ENCODE results near the gene ATP5F1D. TPM values are rescaled to one million over a fixed set of nuclear protein-coding genes. Genes with fewer than 3 reads are reported as not detected.

Gene ATP5F1D
- total RNA-seq, 1 experiment from 2014 or later = 53.1 TPM

- Histone ChIP-seq H3K27me3 (ENCODE audit: control insufficient read depth, insufficient read depth, low read length) (peaks cover 3% of the 10 kb centered on the region), H3K36me3 (replicated peaks; ENCODE audit: control insufficient read depth, insufficient read depth, low read length) (peaks cover 1% of the 10 kb centered on the region), H3K4me3 (ENCODE audit: insufficient read depth, low read depth, low read length) (no peak overlapping the region)
- no peak for DNase-seq
Observed at GRCh38 chr19:1263188-1263587, 21.6 kb downstream of the ATP5F1D start.

GRCh38 chr19:1264801-1265614, 23.5 kb downstream of the ATP5F1D start:
- peaks cover 3% of the 10 kb centered on the region for H3K27me3 ChIP-seq (ENCODE audit: control insufficient read depth, insufficient read depth, low read length)
- H3K4me3 ChIP-seq (ENCODE audit: insufficient read depth, low read depth, low read length) = no peak overlapping the region; the same call in 1 of the 2 replicates
- DNase-seq = peak; percentile 95
- peaks cover 1% of the 10 kb centered on the region for H3K36me3 ChIP-seq (replicated peaks; ENCODE audit: control insufficient read depth, insufficient read depth, low read length)

GRCh38 chr19:1265615-1266128, 24.1 kb downstream of the ATP5F1D start:
- DNase-seq = no peak
- peaks cover 3% of the 10 kb centered on the region for H3K36me3 ChIP-seq (replicated peaks; ENCODE audit: control insufficient read depth, insufficient read depth, low read length)

GRCh38 chr19:1266129-1266915, 24.8 kb downstream of the ATP5F1D start:
- H3K27me3 ChIP-seq (ENCODE audit: control insufficient read depth, insufficient read depth, low read length) = peaks cover 3% of the 10 kb centered on the region
- DNase-seq = peak; percentile 99
- peak overlapping the region; percentile 65 for H3K4me3 ChIP-seq (ENCODE audit: insufficient read depth, low read depth, low read length)
- H3K36me3 ChIP-seq (replicated peaks; ENCODE audit: control insufficient read depth, insufficient read depth, low read length) = peaks cover 9% of the 10 kb centered on the region

More at GRCh38 chr19:1265615-1266128, 24.1 kb downstream of the ATP5F1D start:
- Histone ChIP-seq H3K4me3 (ENCODE audit: insufficient read depth, low read depth, low read length) (peak overlapping the region; percentile 65), H3K27me3 (ENCODE audit: control insufficient read depth, insufficient read depth, low read length) (peaks cover 3% of the 10 kb centered on the region)

GRCh38 chr19:1266916-1267476, 25.4 kb downstream of the ATP5F1D start:
- peak; percentile 95 for DNase-seq
- H3K27me3 ChIP-seq (ENCODE audit: control insufficient read depth, insufficient read depth, low read length) = peaks cover 3% of the 10 kb centered on the region
- peaks cover 15% of the 10 kb centered on the region for H3K36me3 ChIP-seq (replicated peaks; ENCODE audit: control insufficient read depth, insufficient read depth, low read length)
- peak overlapping the region; percentile 65 for H3K4me3 ChIP-seq (ENCODE audit: insufficient read depth, low read depth, low read length)

GRCh38 chr19:1267477-1268225, 26.1 kb downstream of the ATP5F1D start:
- Histone ChIP-seq H3K4me3 (ENCODE audit: insufficient read depth, low read depth, low read length) (peak overlapping the region; percentile 65), H3K36me3 (replicated peaks; ENCODE audit: control insufficient read depth, insufficient read depth, low read length) (peaks cover 19% of the 10 kb centered on the region), H3K27me3 (ENCODE audit: control insufficient read depth, insufficient read depth, low read length) (peaks cover 3% of the 10 kb centered on the region)
- peak; percentile 71 for DNase-seq

GRCh38 chr19:1268226-1269064, 26.9 kb downstream of the ATP5F1D start:
- DNase-seq = peak; percentile 69
- Histone ChIP-seq H3K36me3 (replicated peaks; ENCODE audit: control insufficient read depth, insufficient read depth, low read length) (peaks cover 26% of the 10 kb centered on the region), H3K4me3 (ENCODE audit: insufficient read depth, low read depth, low read length) (peak overlapping the region; percentile 17; the same call in 1 of the 2 replicates), H3K27me3 (ENCODE audit: control insufficient read depth, insufficient read depth, low read length) (peaks cover 3% of the 10 kb centered on the region)

- peaks cover 31% of the 10 kb centered on the region for H3K36me3 ChIP-seq (replicated peaks; ENCODE audit: control insufficient read depth, insufficient read depth, low read length)
- peaks cover 3% of the 10 kb centered on the region for H3K27me3 ChIP-seq (ENCODE audit: control insufficient read depth, insufficient read depth, low read length)
- peak; percentile 100 for DNase-seq
- H3K4me3 ChIP-seq (ENCODE audit: insufficient read depth, low read depth, low read length) = peak within 1 kb of the TSS; percentile 85
Observed at GRCh38 chr19:1269065-1269477, 27.5 kb downstream of the ATP5F1D start, which contains the start of gene CIRBP. TSS of gene CIRBP (plus strand) at chr19:1269332. CDS start at chr19:1270934, 1,602 bp downstream.

GRCh38 chr19:1269478-1270212, 28.1 kb downstream of the ATP5F1D start:
- H3K27me3 ChIP-seq (ENCODE audit: control insufficient read depth, insufficient read depth, low read length) = peaks cover 3% of the 10 kb centered on the region
- peak; percentile 98 for DNase-seq

GRCh38 chr19:1270213-1270853, 28.8 kb downstream of the ATP5F1D start:
- H3K36me3 ChIP-seq (replicated peaks; ENCODE audit: control insufficient read depth, insufficient read depth, low read length) = peaks cover 32% of the 10 kb centered on the region
- H3K27me3 ChIP-seq (ENCODE audit: control insufficient read depth, insufficient read depth, low read length) = peaks cover 3% of the 10 kb centered on the region
- no peak for DNase-seq
- peak overlapping the region; percentile 85 for H3K4me3 ChIP-seq (ENCODE audit: insufficient read depth, low read depth, low read length)

More at GRCh38 chr19:1269478-1270212, 28.1 kb downstream of the ATP5F1D start:
- Histone ChIP-seq H3K4me3 (ENCODE audit: insufficient read depth, low read depth, low read length) (peak overlapping the region; percentile 85), H3K36me3 (replicated peaks; ENCODE audit: control insufficient read depth, insufficient read depth, low read length) (peaks cover 32% of the 10 kb centered on the region)

- H3K4me3 ChIP-seq (ENCODE audit: insufficient read depth, low read depth, low read length) = no peak overlapping the region
- peaks cover 3% of the 10 kb centered on the region for H3K27me3 ChIP-seq (ENCODE audit: control insufficient read depth, insufficient read depth, low read length)
- H3K36me3 ChIP-seq (replicated peaks; ENCODE audit: control insufficient read depth, insufficient read depth, low read length) = peaks cover 32% of the 10 kb centered on the region
- no peak for DNase-seq
Observed at GRCh38 chr19:1270854-1271527, 29.4 kb downstream of the ATP5F1D start.
